HCT116 (cell line): ENCODE data around the gene SPTLC3. TPM values are rescaled to one million over a fixed set of nuclear protein-coding genes. Genes with fewer than 3 reads are reported as not detected.

Source experiments
- ATAC-seq: fragments of 200-7000 bp; cut with Tn5 transposase; 2 replicates; pipeline ENCODE4 v1.9.1; 2020; ENCODE audit warnings: mild to moderate bottlenecking, moderate library complexity
- BruUV-seq: library from RNA; stranded (reverse); fragments of 400-500 nt; replicated peaks from 2 replicates; lab custom pipeline; 2021; lab: Mats Ljungman, UMichigan
- CTCF ChIA-PET: fragments of 300-600 bp; sonication (Branson Sonifier 250); formaldehyde crosslinking; loops from one replicate; lab custom pipeline; 2021; ENCODE audit warnings: antibody characterized with exemption; lab: Charles Lee
- POLR2A ChIA-PET: fragments of 300-600, 350-600 bp; sonication (Branson Sonifier 250); formaldehyde crosslinking; loops from one replicate; lab custom pipeline; 2021; ENCODE audit warnings: antibody characterized with exemption; lab: Charles Lee
- RAD21 ChIA-PET, 2 experiments: fragments of 300-600 bp; sonication (Branson Sonifier 250); formaldehyde crosslinking; loops; one replicate each; lab custom pipeline; 2023; ENCODE audit warnings: low total read pairs in 2 of 2; ENCODE audit not compliant: uncharacterized antibody in 2 of 2, unreplicated experiment in 2 of 2, low non-redundant PET in 1 of 2; lab: Charles Lee
- DNase-seq: peaks from one replicate; pipeline ENCODE4 v3.0.0-alpha.2; 2010; ENCODE audit warnings: low read depth, low spot score
- H2AFZ ChIP-seq: fragments of 200-600 bp; shearing (Covaris generic), sonication (generic); 2 replicates; pipeline ENCODE4 v1.6.1; 2017; ENCODE audit warnings: low read depth, mixed run types, mixed read lengths, antibody characterized with exemption, low read length; ENCODE audit not compliant: poor library complexity, severe bottlenecking
- H3K27ac ChIP-seq: 2 replicates; pipeline ENCODE4 v1.5.1; 2012; ENCODE audit warnings: low read depth, low read length
- H3K27me3 ChIP-seq: fragments of 200-600 bp; sonication (generic); 2 replicates; pipeline ENCODE4 v1.6.1; 2016; ENCODE audit warnings: mixed run types, low read length, mixed read lengths; ENCODE audit not compliant: insufficient read depth
- H3K36me3 ChIP-seq, 2 experiments: fragments of 200-500 bp in 1 of 2; fragments of 200-600 bp in 1 of 2; sonication (Bioruptor generic) in 1 of 2; sonication (generic) in 1 of 2; 2 replicates each; pipeline versions ENCODE4 v1.5.1 to v1.6.1; 2014 to 2016; ENCODE audit warnings: low read length in 2 of 2, inconsistent platforms in 1 of 2, mixed read lengths in 1 of 2, mixed run types in 1 of 2; ENCODE audit not compliant: insufficient read depth in 2 of 2, control insufficient read depth in 1 of 2
- H3K4me1 ChIP-seq, 2 experiments: fragments of 200-600 bp in 1 of 2; sonication (generic) in 1 of 2; 2 replicates each; pipeline versions ENCODE4 v1.5.1 to v1.6.1; 2012 to 2017; ENCODE audit warnings: low read length in 2 of 2, inconsistent platforms in 1 of 2, mild to moderate bottlenecking in 1 of 2, mixed read lengths in 1 of 2, mixed run types in 1 of 2, moderate library complexity in 1 of 2; ENCODE audit not compliant: insufficient read depth in 2 of 2, control insufficient read depth in 1 of 2
- H3K4me2 ChIP-seq: fragments of 200-600 bp; sonication (generic); 2 replicates; pipeline ENCODE4 v1.6.1; 2017; ENCODE audit warnings: mixed run types, low read length, mixed read lengths
- H3K4me3 ChIP-seq, 2 experiments: fragments of 200-600 bp in 1 of 2; sonication (generic) in 1 of 2; replicated peaks in 1 of 2; 2 replicates each; pipeline ENCODE4 v1.5.1; 2011 to 2016; ENCODE audit warnings: low read length in 2 of 2, control low read depth in 1 of 2, low read depth in 1 of 2, mild to moderate bottlenecking in 1 of 2, mixed read lengths in 1 of 2, mixed run types in 1 of 2
- H3K79me2 ChIP-seq: fragments of 200-600 bp; sonication (generic); 2 replicates; pipeline ENCODE4 v1.6.1; 2017; ENCODE audit warnings: mild to moderate bottlenecking, mixed run types, low read length, moderate library complexity, mixed read lengths; ENCODE audit not compliant: insufficient read depth
- H3K9ac ChIP-seq: fragments of 200-600 bp; sonication (generic); 2 replicates; pipeline ENCODE4 v1.6.1; 2016; ENCODE audit warnings: low read length, mixed read lengths
- H3K9me2 ChIP-seq: fragments of 200-600 bp; sonication (generic), shearing (Covaris generic); 2 replicates; pipeline ENCODE4 v1.6.1; 2017; ENCODE audit warnings: mixed run types, mild to moderate bottlenecking, moderate library complexity; ENCODE audit not compliant: insufficient read depth
- H3K9me3 ChIP-seq, 2 experiments: fragments of 200-500 bp in 1 of 2; fragments of 200-600 bp in 1 of 2; sonication (Bioruptor generic) in 1 of 2; sonication (generic) in 1 of 2; 2 replicates each; pipeline ENCODE4 v1.6.1; 2014 to 2017; ENCODE audit warnings: low read length in 2 of 2, mixed read lengths in 2 of 2, inconsistent platforms in 1 of 2, low read depth in 1 of 2, mild to moderate bottlenecking in 1 of 2, mixed run types in 1 of 2, moderate library complexity in 1 of 2; ENCODE audit not compliant: control insufficient read depth in 1 of 2, insufficient read depth in 1 of 2
- H4K20me1 ChIP-seq: fragments of 200-600 bp; sonication (generic), shearing (Covaris generic); 2 replicates; pipeline ENCODE4 v1.6.1; 2017; ENCODE audit warnings: mixed run types, mild to moderate bottlenecking, moderate library complexity; ENCODE audit not compliant: insufficient read depth
- ATF3 ChIP-seq: IDR thresholded peaks from 2 replicates; pipeline ENCODE4 v1.6.1; 2012
- CBX3 ChIP-seq: IDR thresholded peaks from 2 replicates; pipeline ENCODE4 v1.6.1; 2012; ENCODE audit warnings: low read depth
- CTCF ChIP-seq, 3 experiments: fragments of 200-600 bp in 1 of 3; sonication (generic) in 1 of 3; IDR thresholded peaks in 2 of 3; conservative IDR thresholded peaks in 1 of 3; 2 replicates each; pipeline ENCODE4 v1.5.1; 2012 to 2017; ENCODE audit warnings: low read depth in 2 of 3, low read length in 2 of 3, antibody characterized with exemption in 1 of 3, borderline replicate concordance in 1 of 3, control low read depth in 1 of 3, mild to moderate bottlenecking in 1 of 3, mixed read lengths in 1 of 3, mixed run types in 1 of 3, moderate library complexity in 1 of 3; ENCODE audit not compliant: insufficient read depth in 1 of 3
- ELF1 ChIP-seq: IDR thresholded peaks from 2 replicates; pipeline ENCODE4 v1.6.1; 2012; ENCODE audit warnings: low read depth, borderline replicate concordance
- EZH2phosphoT487 ChIP-seq: fragments of 200-600 bp; IDR thresholded peaks from 2 replicates; pipeline ENCODE4 v1.6.1; 2018; ENCODE audit warnings: antibody characterized with exemption, borderline replicate concordance
- FOSL1 ChIP-seq: IDR thresholded peaks from 2 replicates; pipeline ENCODE4 v1.6.1; 2012; ENCODE audit warnings: low read depth
- JUND ChIP-seq: IDR thresholded peaks from 2 replicates; pipeline ENCODE4 v1.6.1; 2012
- POLR2A ChIP-seq: IDR thresholded peaks from 2 replicates; pipeline ENCODE4 v1.7.0; 2011; ENCODE audit warnings: borderline replicate concordance; ENCODE audit not compliant: insufficient read depth, insufficient read length; ENCODE audit errors: extremely low read depth
- POLR2AphosphoS5 ChIP-seq: IDR thresholded peaks from 2 replicates; pipeline ENCODE4 v1.6.1; 2011; ENCODE audit warnings: mild to moderate bottlenecking, low read depth, low read length, moderate library complexity
- RAD21 ChIP-seq: IDR thresholded peaks from 2 replicates; pipeline ENCODE4 v1.6.1; 2012; ENCODE audit warnings: low read depth, mild to moderate bottlenecking
- SIN3A ChIP-seq: IDR thresholded peaks from 2 replicates; pipeline ENCODE4 v1.6.1; 2012; ENCODE audit warnings: low read depth
- SP1 ChIP-seq: IDR thresholded peaks from 2 replicates; pipeline ENCODE4 v1.6.1; 2012; ENCODE audit warnings: low read depth
- TCF7L2 ChIP-seq: IDR thresholded peaks from 2 replicates; pipeline ENCODE4 v1.7.0; 2011; ENCODE audit warnings: borderline replicate concordance, inconsistent platforms; ENCODE audit not compliant: insufficient read depth, insufficient read length; ENCODE audit errors: extremely low read depth
- YY1 ChIP-seq: IDR thresholded peaks from 2 replicates; pipeline ENCODE4 v1.6.1; 2011; ENCODE audit warnings: low read length, low read depth, moderate library complexity, mild to moderate bottlenecking; ENCODE audit not compliant: insufficient replicate concordance; ENCODE audit errors: extremely low read depth
- ZFX ChIP-seq: fragments of 450-650 bp; IDR thresholded peaks from 2 replicates; pipeline ENCODE4 v1.6.1; 2017
- intact Hi-C: fragments of 100-400 bp; cut with micrococcal nuclease; formaldehyde crosslinking; loops from 2 replicates; pipeline ENCODE4 v1.10.0; 2022
- total RNA-seq: library from RNA; stranded (reverse); gene quantifications from one replicate; pipeline ENCODE4 v1.2.1, GENCODE V29; 2021; ENCODE audit not compliant: unreplicated experiment

SPTLC3 gene
- total RNA-seq, 1 experiment from 2014 or later: not detected

- TF ChIP-seq EZH2phosphoT487 (no peak), ELF1 (no peak), TCF7L2 (no peak), CTCF (IDR thresholded peaks at IDR 0.05 in 2 of 3, conservative IDR thresholded peaks at IDR 0.05 in 1 of 3; ENCODE audit: borderline replicate concordance in 1 of 3, insufficient read depth in 1 of 3, low read depth in 2 of 3, low read length in 2 of 3) (no peak), ZFX (no peak)
Observed at GRCh38 chr20:13200767-13201500, 192.2 kb downstream of the SPTLC3 start (continued).

DNA sequence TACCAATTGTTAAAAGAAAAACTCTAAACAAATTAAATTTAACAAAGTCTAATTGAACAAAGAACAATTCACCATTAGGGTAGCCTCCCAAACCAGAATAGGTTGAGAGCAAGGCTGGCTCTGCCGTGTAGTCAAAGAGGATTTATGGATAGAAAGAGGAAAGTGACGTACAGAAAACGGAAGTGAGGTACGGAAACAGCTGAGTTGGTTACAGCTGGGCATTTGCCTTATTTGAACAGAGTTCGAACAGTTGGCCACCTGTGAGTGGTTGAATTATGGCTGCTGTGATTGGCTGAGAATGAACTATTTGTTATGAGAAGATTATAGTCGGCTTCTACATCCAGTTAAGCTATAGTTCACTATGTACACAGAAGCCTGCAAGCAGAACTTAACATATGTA is 193.8 kb downstream of the SPTLC3 start:
- Histone ChIP-seq H3K9me3 (no peaks in the 10 kb centered on the region), H3K9ac (no peak overlapping the region), H3K27ac (no peak overlapping the region), H4K20me1 (no peaks in the 10 kb centered on the region), H3K4me1 (no peaks in the 10 kb centered on the region), H2AFZ (no peak overlapping the region), H3K79me2 (no peaks in the 10 kb centered on the region), H3K4me2 (no peak overlapping the region), H3K27me3 (peaks cover 15% of the 10 kb centered on the region), H3K36me3 (no peaks in the 10 kb centered on the region), H3K9me2 (no peaks in the 10 kb centered on the region), H3K4me3 (no peak overlapping the region)
- ChIA-PET CTCF (no interaction called here), POLR2A (no interaction called here), RAD21 (no interaction called here)
- intact Hi-C loops: no loop called here
- no peak for TF ChIP-seq YY1
- TF ChIP-seq ELF1: no peak
- no peak for TF ChIP-seq EZH2phosphoT487
- no peak for TF ChIP-seq SP1
- no peak for TF ChIP-seq POLR2A
- no peak for TF ChIP-seq ATF3
- no peak for TF ChIP-seq FOSL1
- TF ChIP-seq POLR2AphosphoS5: no peak
- no peak for TF ChIP-seq CBX3
- no peak for TF ChIP-seq SIN3A
- TF ChIP-seq CTCF (IDR thresholded peaks at IDR 0.05 in 2 of 3, conservative IDR thresholded peaks at IDR 0.05 in 1 of 3; ENCODE audit: borderline replicate concordance in 1 of 3, insufficient read depth in 1 of 3, low read depth in 2 of 3, low read length in 2 of 3): no peak
- no peak for TF ChIP-seq RAD21
- no peak for TF ChIP-seq JUND
- no peak for TF ChIP-seq ZFX
- ATAC-seq: no peak
- no TSS peak for BruUV-seq
- DNase-seq: no peak
